HCT116 (cell line): ENCODE measurements around the gene LTB4R2. TPM values are rescaled to one million over a fixed set of nuclear protein-coding genes. Genes with fewer than 3 reads are reported as not detected.

Experiments used
- ATAC-seq: fragments of 200-7000 bp; cut with Tn5 transposase; 2 replicates; pipeline ENCODE4 v1.9.1; 2020; ENCODE audit warnings: mild to moderate bottlenecking, moderate library complexity
- BruUV-seq: library from RNA; stranded (reverse); fragments of 400-500 nt; replicated peaks from 2 replicates; lab custom pipeline; 2021; lab: Mats Ljungman, UMichigan
- CTCF ChIA-PET: fragments of 300-600 bp; sonication (Branson Sonifier 250); formaldehyde crosslinking; loops from one replicate; lab custom pipeline; 2021; ENCODE audit warnings: antibody characterized with exemption; lab: Charles Lee
- POLR2A ChIA-PET: fragments of 300-600, 350-600 bp; sonication (Branson Sonifier 250); formaldehyde crosslinking; loops from one replicate; lab custom pipeline; 2021; ENCODE audit warnings: antibody characterized with exemption; lab: Charles Lee
- RAD21 ChIA-PET, 2 experiments: fragments of 300-600 bp; sonication (Branson Sonifier 250); formaldehyde crosslinking; loops; one replicate each; lab custom pipeline; 2023; ENCODE audit warnings: low total read pairs in 2 of 2; ENCODE audit not compliant: uncharacterized antibody in 2 of 2, unreplicated experiment in 2 of 2, low non-redundant PET in 1 of 2; lab: Charles Lee
- DNase-seq: peaks from one replicate; pipeline ENCODE4 v3.0.0-alpha.2; 2010; ENCODE audit warnings: low read depth, low spot score
- H2AFZ ChIP-seq: fragments of 200-600 bp; shearing (Covaris generic), sonication (generic); 2 replicates; pipeline ENCODE4 v1.6.1; 2017; ENCODE audit warnings: low read depth, mixed run types, mixed read lengths, antibody characterized with exemption, low read length; ENCODE audit not compliant: poor library complexity, severe bottlenecking
- H3K27ac ChIP-seq: 2 replicates; pipeline ENCODE4 v1.5.1; 2012; ENCODE audit warnings: low read depth, low read length
- H3K27me3 ChIP-seq: fragments of 200-600 bp; sonication (generic); 2 replicates; pipeline ENCODE4 v1.6.1; 2016; ENCODE audit warnings: mixed run types, low read length, mixed read lengths; ENCODE audit not compliant: insufficient read depth
- H3K36me3 ChIP-seq, 2 experiments: fragments of 200-500 bp in 1 of 2; fragments of 200-600 bp in 1 of 2; sonication (Bioruptor generic) in 1 of 2; sonication (generic) in 1 of 2; 2 replicates each; pipeline versions ENCODE4 v1.5.1 to v1.6.1; 2014 to 2016; ENCODE audit warnings: low read length in 2 of 2, inconsistent platforms in 1 of 2, mixed read lengths in 1 of 2, mixed run types in 1 of 2; ENCODE audit not compliant: insufficient read depth in 2 of 2, control insufficient read depth in 1 of 2
- H3K4me1 ChIP-seq, 2 experiments: fragments of 200-600 bp in 1 of 2; sonication (generic) in 1 of 2; 2 replicates each; pipeline versions ENCODE4 v1.5.1 to v1.6.1; 2012 to 2017; ENCODE audit warnings: low read length in 2 of 2, inconsistent platforms in 1 of 2, mild to moderate bottlenecking in 1 of 2, mixed read lengths in 1 of 2, mixed run types in 1 of 2, moderate library complexity in 1 of 2; ENCODE audit not compliant: insufficient read depth in 2 of 2, control insufficient read depth in 1 of 2
- H3K4me2 ChIP-seq: fragments of 200-600 bp; sonication (generic); 2 replicates; pipeline ENCODE4 v1.6.1; 2017; ENCODE audit warnings: mixed run types, low read length, mixed read lengths
- H3K4me3 ChIP-seq, 2 experiments: fragments of 200-600 bp in 1 of 2; sonication (generic) in 1 of 2; replicated peaks in 1 of 2; 2 replicates each; pipeline ENCODE4 v1.5.1; 2011 to 2016; ENCODE audit warnings: low read length in 2 of 2, control low read depth in 1 of 2, low read depth in 1 of 2, mild to moderate bottlenecking in 1 of 2, mixed read lengths in 1 of 2, mixed run types in 1 of 2
- H3K79me2 ChIP-seq: fragments of 200-600 bp; sonication (generic); 2 replicates; pipeline ENCODE4 v1.6.1; 2017; ENCODE audit warnings: mild to moderate bottlenecking, mixed run types, low read length, moderate library complexity, mixed read lengths; ENCODE audit not compliant: insufficient read depth
- H3K9ac ChIP-seq: fragments of 200-600 bp; sonication (generic); 2 replicates; pipeline ENCODE4 v1.6.1; 2016; ENCODE audit warnings: low read length, mixed read lengths
- H3K9me2 ChIP-seq: fragments of 200-600 bp; sonication (generic), shearing (Covaris generic); 2 replicates; pipeline ENCODE4 v1.6.1; 2017; ENCODE audit warnings: mixed run types, mild to moderate bottlenecking, moderate library complexity; ENCODE audit not compliant: insufficient read depth
- H3K9me3 ChIP-seq, 2 experiments: fragments of 200-500 bp in 1 of 2; fragments of 200-600 bp in 1 of 2; sonication (Bioruptor generic) in 1 of 2; sonication (generic) in 1 of 2; 2 replicates each; pipeline ENCODE4 v1.6.1; 2014 to 2017; ENCODE audit warnings: low read length in 2 of 2, mixed read lengths in 2 of 2, inconsistent platforms in 1 of 2, low read depth in 1 of 2, mild to moderate bottlenecking in 1 of 2, mixed run types in 1 of 2, moderate library complexity in 1 of 2; ENCODE audit not compliant: control insufficient read depth in 1 of 2, insufficient read depth in 1 of 2
- H4K20me1 ChIP-seq: fragments of 200-600 bp; sonication (generic), shearing (Covaris generic); 2 replicates; pipeline ENCODE4 v1.6.1; 2017; ENCODE audit warnings: mixed run types, mild to moderate bottlenecking, moderate library complexity; ENCODE audit not compliant: insufficient read depth
- CTCF ChIP-seq, 3 experiments: fragments of 200-600 bp in 1 of 3; sonication (generic) in 1 of 3; IDR thresholded peaks in 2 of 3; conservative IDR thresholded peaks in 1 of 3; 2 replicates each; pipeline ENCODE4 v1.5.1; 2012 to 2017; ENCODE audit warnings: low read depth in 2 of 3, low read length in 2 of 3, antibody characterized with exemption in 1 of 3, borderline replicate concordance in 1 of 3, control low read depth in 1 of 3, mild to moderate bottlenecking in 1 of 3, mixed read lengths in 1 of 3, mixed run types in 1 of 3, moderate library complexity in 1 of 3; ENCODE audit not compliant: insufficient read depth in 1 of 3
- EGR1 ChIP-seq: IDR thresholded peaks from 2 replicates; pipeline ENCODE4 v1.6.1; 2012; ENCODE audit warnings: low read depth
- ELF1 ChIP-seq: IDR thresholded peaks from 2 replicates; pipeline ENCODE4 v1.6.1; 2012; ENCODE audit warnings: low read depth, borderline replicate concordance
- EZH2 ChIP-seq: fragments of 200-600 bp; sonication (generic); IDR thresholded peaks from 2 replicates; pipeline ENCODE4 v1.6.1; 2017; ENCODE audit warnings: antibody characterized with exemption, mixed run types
- EZH2phosphoT487 ChIP-seq: fragments of 200-600 bp; IDR thresholded peaks from 2 replicates; pipeline ENCODE4 v1.6.1; 2018; ENCODE audit warnings: antibody characterized with exemption, borderline replicate concordance
- FOSL1 ChIP-seq: IDR thresholded peaks from 2 replicates; pipeline ENCODE4 v1.6.1; 2012; ENCODE audit warnings: low read depth
- JUND ChIP-seq: IDR thresholded peaks from 2 replicates; pipeline ENCODE4 v1.6.1; 2012
- MAX ChIP-seq: IDR thresholded peaks from 2 replicates; pipeline ENCODE4 v1.6.1; 2012
- POLR2A ChIP-seq: IDR thresholded peaks from 2 replicates; pipeline ENCODE4 v1.7.0; 2011; ENCODE audit warnings: borderline replicate concordance; ENCODE audit not compliant: insufficient read depth, insufficient read length; ENCODE audit errors: extremely low read depth
- RAD21 ChIP-seq: IDR thresholded peaks from 2 replicates; pipeline ENCODE4 v1.6.1; 2012; ENCODE audit warnings: low read depth, mild to moderate bottlenecking
- REST ChIP-seq: IDR thresholded peaks from 2 replicates; pipeline ENCODE4 v1.6.1; 2012; ENCODE audit warnings: low read depth
- SIN3A ChIP-seq: IDR thresholded peaks from 2 replicates; pipeline ENCODE4 v1.6.1; 2012; ENCODE audit warnings: low read depth
- SP1 ChIP-seq: IDR thresholded peaks from 2 replicates; pipeline ENCODE4 v1.6.1; 2012; ENCODE audit warnings: low read depth
- SRF ChIP-seq: IDR thresholded peaks from 2 replicates; pipeline ENCODE4 v1.6.1; 2012; ENCODE audit warnings: low read depth
- TCF7L2 ChIP-seq: IDR thresholded peaks from 2 replicates; pipeline ENCODE4 v1.7.0; 2011; ENCODE audit warnings: borderline replicate concordance, inconsistent platforms; ENCODE audit not compliant: insufficient read depth, insufficient read length; ENCODE audit errors: extremely low read depth
- YY1 ChIP-seq: IDR thresholded peaks from 2 replicates; pipeline ENCODE4 v1.6.1; 2011; ENCODE audit warnings: low read length, low read depth, moderate library complexity, mild to moderate bottlenecking; ENCODE audit not compliant: insufficient replicate concordance; ENCODE audit errors: extremely low read depth
- ZBTB33 ChIP-seq: IDR thresholded peaks from 2 replicates; pipeline ENCODE4 v1.6.1; 2011; ENCODE audit warnings: mild to moderate bottlenecking, low read length, moderate library complexity; ENCODE audit not compliant: insufficient replicate concordance; ENCODE audit errors: extremely low read depth
- ZFX ChIP-seq: fragments of 450-650 bp; IDR thresholded peaks from 2 replicates; pipeline ENCODE4 v1.6.1; 2017
- ZNF274 ChIP-seq: fragments of 200-500 bp; sonication (Bioruptor generic); IDR thresholded peaks from 2 replicates; pipeline ENCODE4 v1.6.1; 2014; ENCODE audit warnings: mild to moderate bottlenecking, low read depth, low read length, inconsistent platforms
- intact Hi-C: fragments of 100-400 bp; cut with micrococcal nuclease; formaldehyde crosslinking; loops from 2 replicates; pipeline ENCODE4 v1.10.0; 2022
- total RNA-seq: library from RNA; stranded (reverse); gene quantifications from one replicate; pipeline ENCODE4 v1.2.1, GENCODE V29; 2021; ENCODE audit not compliant: unreplicated experiment

Gene LTB4R2
- total RNA-seq, 1 experiment from 2014 or later, result 15.4 TPM

GRCh38 chr14:24285351-24285750 is 24.6 kb upstream of the LTB4R2 start:
- POLR2A ChIA-PET, result interaction anchor here (0.7 kb wide), 1 partner anchor 15 kb away, joined by 3 read pairs; no protein-coding TSS in a partner anchor
- no peak overlapping the region for H3K27ac ChIP-seq
- intact Hi-C loops, result no loop called here
- H3K4me1 ChIP-seq, result no peaks in the 10 kb centered on the region
- H4K20me1 ChIP-seq, result no peaks in the 10 kb centered on the region
- H3K27me3 ChIP-seq, result no peaks in the 10 kb centered on the region
- RAD21 ChIA-PET, result no interaction called here
- CTCF ChIA-PET, result no interaction called here
- no TSS peak for BruUV-seq
- H3K4me3 ChIP-seq, result no peak overlapping the region
- H3K9me2 ChIP-seq, result no peaks in the 10 kb centered on the region
- H3K9ac ChIP-seq, result no peak overlapping the region
- DNase-seq (no peak), ATAC-seq (no peak)
- TF ChIP-seq MAX (no peak), SRF (no peak), ZFX (no peak), ELF1 (no peak), TCF7L2 (no peak), EZH2 (no peak), EGR1 (no peak), RAD21 (no peak), YY1 (no peak), POLR2A (no peak), REST (no peak), CTCF (IDR thresholded peaks at IDR 0.05 in 2 of 3, conservative IDR thresholded peaks at IDR 0.05 in 1 of 3; ENCODE audit: borderline replicate concordance in 1 of 3, insufficient read depth in 1 of 3, low read depth in 2 of 3, low read length in 2 of 3) (no peak), EZH2phosphoT487 (no peak), ZNF274 (no peak), FOSL1 (no peak), JUND (no peak), SIN3A (no peak), SP1 (no peak), ZBTB33 (no peak)
- H3K4me2 ChIP-seq, result no peak overlapping the region
- no peaks in the 10 kb centered on the region for H3K79me2 ChIP-seq
- no peak overlapping the region for H2AFZ ChIP-seq
- H3K36me3 ChIP-seq, result peaks cover 3 to 4% of the 10 kb centered on the region in 2 experiments; a peak in 2 of 4 replicates
- no peaks in the 10 kb centered on the region for H3K9me3 ChIP-seq
